HCT116 (cell line): Measurements from ENCODE around the gene HNF4A.

Experiments used
- POLR2AphosphoS5 ChIP-seq: IDR thresholded peaks from 2 replicates; pipeline ENCODE4 v1.6.1; 2011; ENCODE audit warnings: mild to moderate bottlenecking, low read depth, low read length, moderate library complexity
- RAD21 ChIP-seq: IDR thresholded peaks from 2 replicates; pipeline ENCODE4 v1.6.1; 2012; ENCODE audit warnings: low read depth, mild to moderate bottlenecking
- TF ChIP-seq, protein P1 (sequence below), 3 experiments: fragments of 200-600 bp in 1 of 3; sonication (generic) in 1 of 3; IDR thresholded peaks in 2 of 3; conservative IDR thresholded peaks in 1 of 3; 2 replicates each; pipeline ENCODE4 v1.5.1; 2012 to 2017; ENCODE audit warnings: low read depth in 2 of 3, low read length in 2 of 3, antibody characterized with exemption in 1 of 3, borderline replicate concordance in 1 of 3, control low read depth in 1 of 3, mild to moderate bottlenecking in 1 of 3, mixed read lengths in 1 of 3, mixed run types in 1 of 3, moderate library complexity in 1 of 3; ENCODE audit not compliant: insufficient read depth in 1 of 3
- TF ChIP-seq, protein P2 (sequence below): IDR thresholded peaks from 2 replicates; pipeline ENCODE4 v1.6.1; 2012

DNA sequence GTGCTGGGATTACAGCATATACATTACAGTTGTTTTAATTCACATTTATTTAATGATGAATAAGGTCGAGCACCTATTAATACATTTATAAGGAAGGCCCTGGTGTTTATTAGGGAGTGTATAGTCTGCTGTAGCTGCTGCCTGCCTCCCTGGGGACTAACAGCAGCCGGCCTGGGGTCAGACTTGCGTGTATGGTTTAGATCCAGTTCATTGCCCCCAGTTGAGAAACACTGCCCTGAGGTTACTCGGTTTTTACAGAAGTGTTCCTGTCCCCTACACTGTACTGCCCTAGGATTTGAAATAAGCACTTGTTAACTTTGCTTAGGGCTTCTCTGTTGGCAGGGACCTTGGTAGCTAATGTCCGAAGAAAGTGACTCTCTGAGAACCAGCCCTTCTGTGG is 124.1 kb downstream of the HNF4A start:
- TF ChIP-seq, protein P1, sequence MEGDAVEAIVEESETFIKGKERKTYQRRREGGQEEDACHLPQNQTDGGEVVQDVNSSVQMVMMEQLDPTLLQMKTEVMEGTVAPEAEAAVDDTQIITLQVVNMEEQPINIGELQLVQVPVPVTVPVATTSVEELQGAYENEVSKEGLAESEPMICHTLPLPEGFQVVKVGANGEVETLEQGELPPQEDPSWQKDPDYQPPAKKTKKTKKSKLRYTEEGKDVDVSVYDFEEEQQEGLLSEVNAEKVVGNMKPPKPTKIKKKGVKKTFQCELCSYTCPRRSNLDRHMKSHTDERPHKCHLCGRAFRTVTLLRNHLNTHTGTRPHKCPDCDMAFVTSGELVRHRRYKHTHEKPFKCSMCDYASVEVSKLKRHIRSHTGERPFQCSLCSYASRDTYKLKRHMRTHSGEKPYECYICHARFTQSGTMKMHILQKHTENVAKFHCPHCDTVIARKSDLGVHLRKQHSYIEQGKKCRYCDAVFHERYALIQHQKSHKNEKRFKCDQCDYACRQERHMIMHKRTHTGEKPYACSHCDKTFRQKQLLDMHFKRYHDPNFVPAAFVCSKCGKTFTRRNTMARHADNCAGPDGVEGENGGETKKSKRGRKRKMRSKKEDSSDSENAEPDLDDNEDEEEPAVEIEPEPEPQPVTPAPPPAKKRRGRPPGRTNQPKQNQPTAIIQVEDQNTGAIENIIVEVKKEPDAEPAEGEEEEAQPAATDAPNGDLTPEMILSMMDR (IDR thresholded peaks at IDR 0.05 in 2 of 3, conservative IDR thresholded peaks at IDR 0.05 in 1 of 3; ENCODE audit: borderline replicate concordance in 1 of 3, insufficient read depth in 1 of 3, low read depth in 2 of 3, low read length in 2 of 3), result no peak
- TF ChIP-seq POLR2AphosphoS5, result no peak
- no peak for TF ChIP-seq RAD21
- TF ChIP-seq, protein P2, sequence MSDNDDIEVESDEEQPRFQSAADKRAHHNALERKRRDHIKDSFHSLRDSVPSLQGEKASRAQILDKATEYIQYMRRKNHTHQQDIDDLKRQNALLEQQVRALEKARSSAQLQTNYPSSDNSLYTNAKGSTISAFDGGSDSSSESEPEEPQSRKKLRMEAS, result no peak
